ENCODE results near the gene CD74. TPM values are rescaled to one million over a fixed set of nuclear protein-coding genes. Genes with fewer than 3 reads are reported as not detected.
A peak's percentile ranks its signal among the peaks of the same experiment; 100 is the strongest.

The CD74 gene
- total RNA-seq, 1 experiment from 2014 or later = 19.5 TPM

GRCh38 chr5:150440948-150441812 is 28.5 kb upstream of the CD74 start:
- no peak overlapping the region for H2BK20ac ChIP-seq (ENCODE audit: low read depth, low read length, poor library complexity, severe bottlenecking)
- H4K20me1 ChIP-seq (ENCODE audit: control insufficient read depth, insufficient read depth, insufficient read length) = no peaks in the 10 kb centered on the region
- no peaks in the 10 kb centered on the region for H3K23me2 ChIP-seq (ENCODE audit: insufficient read length, low read depth, low read length, poor library complexity, severe bottlenecking)
- no peak overlapping the region for H2BK5ac ChIP-seq (ENCODE audit: insufficient read length, low read length)
- no CpG with 5 or more reads among the region's 12 CpGs for whole genome bisulfite sequencing (ENCODE audit: extremely low coverage, insufficient read length, low lambda C conversion rate)
- Mint-ChIP-seq H3K4me1 (peaks cover 17 to 25% of the 10 kb centered on the region in 2 experiments), H3K27ac (peak overlapping the region; percentile 84 to 96 (median 90); a peak in 6 of 7 replicates), H3K36me3 (ENCODE audit: insufficient read depth in 1 of 3, low read depth in 3 of 3) (peaks cover 28 to 32% (median 32%) of the 10 kb centered on the region in 3 experiments; a peak in 6 of 7 replicates), H3K4me3 (peak overlapping the region in 1 of 2 experiments; percentile 43; a peak in 3 of 5 replicates), H3K9me3 (no peaks in the 10 kb centered on the region), H3K27me3 (ENCODE audit: low read depth) (peaks cover 1% of the 10 kb centered on the region; the same call in 1 of the 2 replicates)
- no peak overlapping the region for H2BK12ac ChIP-seq (ENCODE audit: insufficient read length, low read depth, low read length)
- H3K79me1 ChIP-seq (ENCODE audit: insufficient read depth, low read depth, low read length, poor library complexity, severe bottlenecking) = no peaks in the 10 kb centered on the region
- DNase-seq = peak; percentile 57
- no peaks in the 10 kb centered on the region for H3K4me1 ChIP-seq (ENCODE audit: insufficient read depth, low read length)
- H2AK5ac ChIP-seq (ENCODE audit: insufficient read length, low read length) = no peak overlapping the region
- no peak overlapping the region for H3T11ph ChIP-seq (ENCODE audit: low read length)
- no peak overlapping the region for H3K4me2 ChIP-seq (ENCODE audit: insufficient read depth, insufficient read length, low read length)
- H4K8ac ChIP-seq (replicated peaks; ENCODE audit: insufficient read length, low read depth, low read length) = no peak overlapping the region
- TF ChIP-seq CTCF (conservative IDR thresholded peaks at IDR 0.05) = no peak
- H2AFZ ChIP-seq (ENCODE audit: low read length) = no peak overlapping the region
- H3K9ac ChIP-seq (ENCODE audit: extremely low read depth, insufficient read length, low read length) = no peak overlapping the region
- H3K18ac ChIP-seq (ENCODE audit: insufficient read length, low read depth, low read length) = no peak overlapping the region
- H3K56ac ChIP-seq (ENCODE audit: insufficient read length, low read depth, low read length) = no peak overlapping the region
- no peak overlapping the region for H4K91ac ChIP-seq (ENCODE audit: insufficient read length, low read depth, low read length)
- H3K79me2 ChIP-seq (ENCODE audit: insufficient read depth, low read length) = no peaks in the 10 kb centered on the region
- no peak overlapping the region for H4K5ac ChIP-seq (ENCODE audit: insufficient read length, low read depth, low read length)
- no peaks in the 10 kb centered on the region for H3K9me3 ChIP-seq (ENCODE audit: control insufficient read depth, low read depth, low read length)
- no peak overlapping the region for H3K23ac ChIP-seq (ENCODE audit: insufficient read length, low read depth, low read length)
- H3K4ac ChIP-seq (ENCODE audit: low read depth, low read length) = no peak overlapping the region
- no peak overlapping the region for H2BK120ac ChIP-seq (ENCODE audit: low read depth, low read length, poor library complexity, severe bottlenecking)
- no peak overlapping the region for H3K27ac ChIP-seq (ENCODE audit: insufficient read length, low read depth, low read length)
- H3K27me3 ChIP-seq (ENCODE audit: insufficient read depth, low read length) = no peaks in the 10 kb centered on the region
- H3K14ac ChIP-seq (ENCODE audit: insufficient read depth, low read length) = no peak overlapping the region
- no peak overlapping the region for H2BK15ac ChIP-seq (ENCODE audit: low read depth, low read length)
